Psoas muscle (tissue), 8 donors: ENCODE results near the gene EPHA2. TPM values are rescaled to one million over a fixed set of nuclear protein-coding genes. Genes with fewer than 3 reads are reported as not detected.

Experiments used
- ATAC-seq, 4 donors: fragments of 200-7000 bp; cut with Tn5 transposase; one replicate each; pipeline ENCODE4 v1.9.1; 2020; ENCODE audit warnings: moderate library complexity in 3 of 4, mild to moderate bottlenecking in 2 of 4
- DNase-seq, 2 donors: peaks; one replicate each; pipeline ENCODE4 v3.0.0-alpha.2; 2020
- H3K27ac ChIP-seq: fragments of 200-600 bp; one replicate; pipeline ENCODE4 v1.8.0; 2022
- H3K27me3 ChIP-seq, 3 donors: fragments of 200-600 bp in 1 of 3; one replicate each; pipeline versions ENCODE4 v1.6.1 to v1.8.0; 2013 to 2022; ENCODE audit warnings: low read length in 2 of 3, mild to moderate bottlenecking in 2 of 3, moderate library complexity in 1 of 3; ENCODE audit not compliant: insufficient read depth in 3 of 3
- H3K36me3 ChIP-seq, 2 donors: fragments of 200-600 bp in 1 of 2; one replicate each; pipeline versions ENCODE4 v1.6.1 to v1.8.0; 2013 to 2022; ENCODE audit warnings: low read depth in 1 of 2, mild to moderate bottlenecking in 1 of 2, moderate library complexity in 1 of 2; ENCODE audit not compliant: insufficient read depth in 1 of 2
- H3K4me1 ChIP-seq: fragments of 200-600 bp; one replicate; pipeline ENCODE4 v1.8.0; 2022
- H3K4me3 ChIP-seq: fragments of 200-600 bp; one replicate; pipeline ENCODE4 v1.8.0; 2022; ENCODE audit warnings: mild to moderate bottlenecking
- H3K9me3 ChIP-seq: fragments of 200-600 bp; one replicate; pipeline ENCODE4 v1.8.0; 2022
- WGBS, 3 donors: extraction: QIAGEN DNeasy Blood & Tissue Kit; methylation state at CpG; one replicate each; pipeline versions ENCODE4 v1.1.6 to v1.1.7; 2013; 5-methylcytosine and 5-hydroxymethylcytosine counted together
- intact Hi-C, 2 donors: fragments of 100-400 bp; cut with DNase I; formaldehyde crosslinking; loops; one replicate each; pipeline versions ENCODE4 v1.11.0 to v1.14.2; 2022
- polyA plus RNA-seq, 3 donors: library from polyadenylated mRNA; stranded (reverse); fragments of 200-250 nt; gene quantifications; one replicate each; pipeline ENCODE4 v1.2.3, GENCODE V29; 2013
- total RNA-seq, 4 donors: library from RNA; stranded (reverse); fragmentation: NEBNext Ultra II Directional in 2 of 4; extraction: Animal tissue kit (Norgen Biotek cat#: 25700) in 2 of 4; gene quantifications; one replicate each; pipeline versions ENCODE4 v1.2.1 to v1.2.4, GENCODE V29; 2021 to 2023
- TF ChIP-seq, protein P1 (sequence below): fragments of 200-600 bp; IDR thresholded peaks from one replicate; pipeline ENCODE4 v1.8.0; 2022; ENCODE audit warnings: antibody characterized with exemption
- donor health status: healthy with polysubstance abuse.
- donor health status: DM: no; HTN: no; CAD: no; lungs with moderate emphysema.
- donor health status: Bipolar disorder and iron deficiency.
- donor health status: healthy.
- donor health status: DM: yes; HTN: yes; CAD: no.
- donor health status: DM: no; HTN: no; CAD: no.
- donor health status: DM: no; HTN: no; CAD: no.
- donor health status: DM: yes; HTN: yes; CAD: no.

EPHA2 gene
- total and polyA plus RNA-seq, 7 donors: 1.3 to 8.0 (median 3.2) TPM

DNA sequence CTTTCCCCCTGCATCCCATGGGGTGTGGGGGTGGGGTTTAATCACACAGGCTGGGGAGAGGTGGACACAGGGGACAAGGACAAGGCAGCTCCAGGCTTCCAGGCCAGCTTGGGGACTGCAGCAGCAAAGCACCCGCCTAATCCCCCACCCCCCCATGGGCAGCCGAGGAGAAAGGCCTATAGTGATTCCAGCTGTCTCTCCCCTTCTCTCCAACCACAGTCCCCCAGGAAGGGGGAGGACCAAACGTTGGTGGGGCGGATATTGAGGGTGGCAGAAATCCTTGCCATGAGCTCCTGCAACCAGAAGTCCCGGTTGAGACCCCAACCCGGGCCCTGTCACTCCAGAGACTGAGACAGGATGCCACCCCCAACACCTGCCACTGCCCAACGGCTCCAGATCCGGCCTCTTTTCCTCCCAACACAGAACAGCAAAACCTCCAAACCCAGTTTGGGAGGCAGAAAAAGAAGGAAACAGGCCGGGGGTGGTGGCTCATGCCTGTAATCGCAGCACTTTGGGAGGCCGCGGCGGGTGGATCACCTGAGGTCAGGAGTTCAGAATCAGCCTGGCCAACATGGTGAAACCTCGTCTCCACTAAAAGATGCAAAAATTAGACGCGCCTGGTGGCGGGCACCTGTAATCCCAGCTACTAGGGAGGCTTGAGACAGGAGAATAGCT is 1.7 kb downstream of the EPHA2 start:
- H3K4me1 ChIP-seq: peaks cover 25% of the 10 kb centered on the region

DNA sequence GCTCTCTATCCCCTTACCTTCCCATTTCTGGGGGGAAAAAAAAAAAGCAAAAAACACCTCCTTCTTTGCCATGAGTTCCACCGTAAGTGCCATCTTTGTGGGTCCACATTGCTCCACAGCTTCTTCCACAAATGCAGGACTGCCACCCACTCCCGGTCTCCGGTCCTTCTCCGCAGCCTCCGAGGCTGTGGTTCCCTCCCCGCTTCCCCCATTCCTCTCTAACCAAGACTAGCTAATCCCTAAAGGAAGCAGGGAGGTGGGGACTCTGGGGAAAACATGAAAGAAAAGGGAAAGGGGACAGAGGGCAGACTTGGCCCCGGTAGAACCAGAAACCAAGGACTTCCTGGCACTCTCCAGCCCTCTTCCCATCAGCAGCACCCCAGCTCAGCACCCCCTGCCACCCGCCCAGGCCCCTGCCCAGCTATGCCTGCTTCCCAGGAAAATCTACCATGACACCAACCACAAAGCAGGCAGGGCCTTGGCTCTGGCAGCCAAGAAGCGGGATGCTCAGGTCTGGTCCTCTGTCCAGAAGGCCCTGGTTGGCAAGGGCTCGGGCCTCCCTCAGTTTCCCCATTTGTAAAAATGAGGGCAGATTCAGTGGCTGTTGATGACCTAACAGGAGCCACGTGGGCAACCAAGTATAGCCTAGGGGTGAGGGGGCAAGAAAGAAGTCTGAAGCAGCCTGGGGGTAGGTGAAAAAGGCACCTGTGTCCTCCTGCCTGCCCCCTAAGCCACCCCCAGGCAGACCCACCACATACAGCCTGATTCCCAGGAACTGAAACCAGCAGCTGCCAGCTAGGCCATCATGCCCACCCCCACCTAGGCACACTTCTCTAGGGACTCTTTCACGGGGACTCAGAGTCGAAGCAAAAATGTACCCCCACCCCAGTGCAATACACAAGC is 2.5 kb downstream of the EPHA2 start:
- DNase-seq: no peak
- Histone ChIP-seq H3K27ac (peak overlapping the region; percentile 32), H3K4me3 (peak overlapping the region; percentile 77), H3K27me3 (peaks cover 0 to 17% (median 2%) of the 10 kb centered on the region in 3 donors), H3K9me3 (no peaks in the 10 kb centered on the region), H3K36me3 (peaks cover 0 to 8% of the 10 kb centered on the region in 2 donors), H3K4me1 (peaks cover 25% of the 10 kb centered on the region)
- intact Hi-C loops: no loop called here
- ATAC-seq: no peak
- TF ChIP-seq, protein P1, sequence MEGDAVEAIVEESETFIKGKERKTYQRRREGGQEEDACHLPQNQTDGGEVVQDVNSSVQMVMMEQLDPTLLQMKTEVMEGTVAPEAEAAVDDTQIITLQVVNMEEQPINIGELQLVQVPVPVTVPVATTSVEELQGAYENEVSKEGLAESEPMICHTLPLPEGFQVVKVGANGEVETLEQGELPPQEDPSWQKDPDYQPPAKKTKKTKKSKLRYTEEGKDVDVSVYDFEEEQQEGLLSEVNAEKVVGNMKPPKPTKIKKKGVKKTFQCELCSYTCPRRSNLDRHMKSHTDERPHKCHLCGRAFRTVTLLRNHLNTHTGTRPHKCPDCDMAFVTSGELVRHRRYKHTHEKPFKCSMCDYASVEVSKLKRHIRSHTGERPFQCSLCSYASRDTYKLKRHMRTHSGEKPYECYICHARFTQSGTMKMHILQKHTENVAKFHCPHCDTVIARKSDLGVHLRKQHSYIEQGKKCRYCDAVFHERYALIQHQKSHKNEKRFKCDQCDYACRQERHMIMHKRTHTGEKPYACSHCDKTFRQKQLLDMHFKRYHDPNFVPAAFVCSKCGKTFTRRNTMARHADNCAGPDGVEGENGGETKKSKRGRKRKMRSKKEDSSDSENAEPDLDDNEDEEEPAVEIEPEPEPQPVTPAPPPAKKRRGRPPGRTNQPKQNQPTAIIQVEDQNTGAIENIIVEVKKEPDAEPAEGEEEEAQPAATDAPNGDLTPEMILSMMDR: no peak
- 57 to 66% (median 66%) methylated on average over 13 of the region's 13 CpGs for WGBS, 3 donors

More for the DNA sequence above, 1.7 kb downstream of the EPHA2 start:
- H3K27ac ChIP-seq: peak overlapping the region; percentile 72
- intact Hi-C loops: no loop called here
- TF ChIP-seq, protein P1: no peak
- peaks cover 0 to 17% (median 2%) of the 10 kb centered on the region in 3 donors for H3K27me3 ChIP-seq
- peaks cover 0 to 3% of the 10 kb centered on the region in 2 donors for H3K36me3 ChIP-seq
- ATAC-seq (no peak), DNase-seq (no peak)
- WGBS, 3 donors: 36 to 46% (median 42%) methylated on average over 16 to 17 of the region's 17 CpGs
- H3K4me3 ChIP-seq: peak overlapping the region; percentile 77
- no peaks in the 10 kb centered on the region for H3K9me3 ChIP-seq

DNA sequence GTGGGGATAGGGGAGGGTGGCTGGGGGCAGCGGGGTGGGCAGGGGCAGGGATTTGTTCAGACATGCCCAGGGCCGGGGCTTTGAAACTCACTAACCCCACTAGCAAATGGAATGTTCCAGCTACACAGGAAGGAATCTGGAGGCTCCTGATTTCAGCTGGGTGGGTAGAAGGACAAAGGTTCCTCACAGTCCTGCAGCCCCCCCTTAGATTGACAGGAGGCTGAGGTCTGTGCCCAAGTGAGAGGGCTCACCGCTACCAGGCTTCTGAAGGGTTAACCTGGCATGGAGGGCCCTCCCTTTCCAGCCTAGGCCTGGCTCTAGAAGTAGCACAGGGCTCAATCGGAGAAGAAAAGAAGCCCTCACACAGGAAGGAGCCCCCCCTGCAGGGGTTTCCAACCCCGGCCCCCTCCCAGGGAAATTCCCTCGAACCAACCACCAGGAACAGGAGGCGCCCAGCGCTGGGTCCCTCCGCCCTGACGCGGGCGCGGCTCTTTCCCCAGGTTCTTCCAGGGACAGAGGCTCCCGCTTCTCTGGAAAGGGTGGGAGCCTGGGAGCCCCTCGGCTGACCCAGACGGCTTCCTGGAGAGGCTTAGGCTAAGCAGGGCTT is 3.3 kb downstream of the EPHA2 start:
- 71 to 75% (median 72%) methylated on average over 16 of the region's 16 CpGs for WGBS, 3 donors
- DNase-seq: no peak
- Histone ChIP-seq H3K36me3 (peaks cover 0 to 16% of the 10 kb centered on the region in 2 donors), H3K4me3 (peak overlapping the region; percentile 77), H3K4me1 (peaks cover 25% of the 10 kb centered on the region), H3K27me3 (peaks cover 0 to 25% (median 2%) of the 10 kb centered on the region in 3 donors), H3K9me3 (no peaks in the 10 kb centered on the region), H3K27ac (peak overlapping the region; percentile 32)
- TF ChIP-seq, protein P1: no peak
- no peak for ATAC-seq
- intact Hi-C loops: no loop called here

DNA sequence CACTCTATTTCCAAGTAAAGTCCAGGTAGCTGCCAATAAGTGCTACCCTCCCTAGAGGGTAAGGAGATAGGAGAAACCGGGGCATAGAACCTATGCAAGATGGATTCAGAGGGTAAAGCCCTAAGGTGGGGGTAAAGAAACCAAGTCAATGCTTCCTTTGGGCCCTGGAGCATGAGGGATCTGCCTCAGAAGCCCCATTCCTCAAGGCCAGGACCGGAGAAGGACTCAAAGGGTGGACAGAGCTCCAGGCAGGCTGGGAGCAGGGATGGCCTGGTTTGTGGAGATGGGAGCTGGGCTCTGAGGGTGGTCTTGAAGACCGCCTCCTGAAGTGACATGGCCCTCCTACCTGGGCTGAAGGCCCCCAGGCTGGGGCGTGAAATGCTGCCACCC is 3.9 kb downstream of the EPHA2 start:
- Histone ChIP-seq H3K4me1 (peaks cover 25% of the 10 kb centered on the region), H3K4me3 (peak overlapping the region; percentile 77), H3K9me3 (no peaks in the 10 kb centered on the region), H3K27ac (peak overlapping the region; percentile 32), H3K36me3 (peaks cover 0 to 17% of the 10 kb centered on the region in 2 donors), H3K27me3 (peaks cover 0 to 29% (median 2%) of the 10 kb centered on the region in 3 donors)
- TF ChIP-seq, protein P1: no peak
- 87 to 91% (median 88%) methylated on average over 4 of the region's 4 CpGs for WGBS, 3 donors
- intact Hi-C loops: no loop called here
- ATAC-seq (no peak), DNase-seq (no peak)
